Measurements from ENCODE around the gene MRPL36. TPM values are rescaled to one million over a fixed set of nuclear protein-coding genes. Genes with fewer than 3 reads are reported as not detected.

Gene MRPL36
- total RNA-seq, 1 experiment from 2014 or later: 116 TPM

Other genes starting within 250 kb of the MRPL36 start
- gene NDUFS6, start 1.6 kb upstream of the MRPL36 start, total RNA-seq (2014; rRNA removed): 104 and 144 TPM in 2 replicates
- 0.46 TPM in 1 of 2 replicates, not detected in the other for gene IRX4, start 83.1 kb upstream of the MRPL36 start, total RNA-seq (2014; rRNA removed)